Esophagus (tissue), 2 donors: ENCODE measurements around the gene KLF6. TPM values are rescaled to one million over a fixed set of nuclear protein-coding genes. Genes with fewer than 3 reads are reported as not detected.

Source experiments
- H3K27ac ChIP-seq, 2 donors: one replicate each; pipeline ENCODE4 v1.5.1; 2013; ENCODE audit warnings: low read depth in 2 of 2, mild to moderate bottlenecking in 2 of 2, inconsistent platforms in 1 of 2, low read length in 1 of 2, moderate library complexity in 1 of 2
- H3K27me3 ChIP-seq, 2 donors: one replicate each; pipeline ENCODE4 v1.6.1; 2013; ENCODE audit warnings: low read length in 2 of 2, control low read depth in 1 of 2, mild to moderate bottlenecking in 1 of 2; ENCODE audit not compliant: insufficient read depth in 2 of 2, control insufficient read depth in 1 of 2
- H3K36me3 ChIP-seq, 2 donors: one replicate each; pipeline ENCODE4 v1.6.1; 2013; ENCODE audit warnings: low read length in 1 of 2; ENCODE audit not compliant: control insufficient read depth in 2 of 2, insufficient read depth in 2 of 2
- H3K4me1 ChIP-seq, 2 donors: one replicate each; pipeline ENCODE4 v1.6.1; 2013; ENCODE audit warnings: low read length in 1 of 2; ENCODE audit not compliant: control insufficient read depth in 2 of 2, insufficient read depth in 2 of 2
- H3K4me3 ChIP-seq, 2 donors: one replicate each; pipeline ENCODE4 v1.5.1; 2013; ENCODE audit warnings: low read length in 2 of 2, mild to moderate bottlenecking in 2 of 2, low read depth in 1 of 2, moderate library complexity in 1 of 2
- H3K9me3 ChIP-seq, 2 donors: one replicate each; pipeline ENCODE4 v1.6.1; 2013; ENCODE audit warnings: mild to moderate bottlenecking in 2 of 2, low read depth in 1 of 2, low read length in 1 of 2, moderate library complexity in 1 of 2; ENCODE audit not compliant: control insufficient read depth in 2 of 2, insufficient read depth in 1 of 2
- WGBS, 2 donors: extraction: QIAGEN DNeasy Blood & Tissue Kit; methylation state at CpG; one replicate each; pipeline ENCODE4 v1.1.7; 2013; 5-methylcytosine and 5-hydroxymethylcytosine counted together
- polyA plus RNA-seq, 2 donors: library from polyadenylated mRNA; stranded (reverse); fragments of 200-250 nt; gene quantifications; one replicate each; pipeline ENCODE4 v1.2.3, GENCODE V29; 2013
- donor health status: healthy with polysubstance abuse.
- donor health status: Bipolar disorder and iron deficiency.

The KLF6 gene
- polyA plus RNA-seq = 10 to 100 TPM; 41.6 to 44.7 TPM

DNA sequence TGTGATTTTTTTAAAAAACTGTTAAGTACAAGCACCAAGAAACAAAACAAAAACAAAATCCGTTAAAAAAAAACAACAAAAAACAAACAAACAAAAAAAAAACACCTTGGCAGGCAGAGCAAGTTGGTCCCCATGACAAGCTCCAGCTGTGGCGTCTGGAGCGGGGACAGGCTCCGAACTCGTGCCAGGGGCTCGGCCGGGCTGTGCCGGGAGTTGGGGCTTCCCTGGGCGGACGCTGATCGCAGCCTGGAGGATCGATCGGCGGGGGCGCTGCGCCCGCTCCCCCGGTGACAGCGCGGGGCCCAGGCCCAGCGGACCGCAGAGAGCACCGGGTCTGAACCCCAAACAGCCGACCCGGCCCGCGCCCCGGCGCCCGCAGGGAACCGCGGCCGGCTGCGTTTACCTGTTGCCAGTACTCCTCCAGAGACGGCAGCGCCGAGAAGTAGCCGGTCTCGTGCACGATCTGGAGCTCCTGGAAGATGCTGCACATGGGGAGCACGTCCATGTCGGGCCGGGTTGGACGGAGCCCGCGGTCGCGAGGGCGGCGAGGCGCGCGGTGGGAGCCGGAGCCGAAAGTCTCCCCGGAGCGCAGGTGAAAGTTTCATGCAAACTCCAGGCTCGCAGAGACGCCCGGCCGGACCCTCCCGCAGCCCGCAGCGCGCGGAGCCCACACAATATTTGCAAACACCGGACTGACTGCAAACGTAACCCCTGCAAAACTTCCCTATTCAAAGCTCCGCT, at the start of gene KLF6:
KLF6 (minus strand) TSS at position 700 of the 741 bp plus-strand sequence; CDS start at position 505, 195 bp downstream.
- H3K9me3 ChIP-seq = no peaks in the 10 kb centered on the region
- H3K4me3 ChIP-seq = peak within 1 kb of the TSS; percentile 92 to 95
- H3K27ac ChIP-seq = peak within 1 kb of the TSS; percentile 100
- H3K36me3 ChIP-seq = peaks cover 11 to 18% of the 10 kb centered on the region in 2 donors
- H3K27me3 ChIP-seq = no peaks in the 10 kb centered on the region
- H3K4me1 ChIP-seq = peaks cover 3 to 13% of the 10 kb centered on the region in 2 donors
- 0% methylated on average over 66 to 69 of the region's 69 CpGs for WGBS, 2 donors

DNA sequence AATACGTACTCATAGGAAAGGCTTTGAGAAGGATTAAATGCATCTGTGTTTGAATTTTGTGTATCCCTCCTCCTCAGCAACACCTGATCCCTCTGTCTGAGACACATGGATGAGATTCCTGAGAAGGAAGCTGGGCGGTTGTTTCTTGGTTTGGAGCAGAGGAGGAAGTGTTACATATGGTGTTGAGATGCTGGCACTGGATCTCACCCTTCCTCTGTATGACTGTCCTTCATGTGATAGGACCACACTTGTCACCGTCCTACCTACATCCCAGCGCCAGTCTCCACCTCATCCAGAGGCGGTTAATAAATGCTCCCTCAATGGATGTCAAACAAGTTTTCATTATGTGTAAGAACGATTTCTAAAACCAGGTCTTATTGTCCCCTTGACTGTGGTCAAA, 49.4 kb upstream of the KLF6 start:
- WGBS, 2 donors = 92 to 94% methylated on average over 6 of the region's 6 CpGs
- H3K9me3 ChIP-seq = no peaks in the 10 kb centered on the region
- H3K4me1 ChIP-seq = peaks cover 0 to 2% of the 10 kb centered on the region in 2 donors
- peaks cover 0 to 5% of the 10 kb centered on the region in 2 donors for H3K36me3 ChIP-seq
- H3K27me3 ChIP-seq = no peaks in the 10 kb centered on the region
- no peak overlapping the region for H3K27ac ChIP-seq
- H3K4me3 ChIP-seq = no peak overlapping the region

DNA sequence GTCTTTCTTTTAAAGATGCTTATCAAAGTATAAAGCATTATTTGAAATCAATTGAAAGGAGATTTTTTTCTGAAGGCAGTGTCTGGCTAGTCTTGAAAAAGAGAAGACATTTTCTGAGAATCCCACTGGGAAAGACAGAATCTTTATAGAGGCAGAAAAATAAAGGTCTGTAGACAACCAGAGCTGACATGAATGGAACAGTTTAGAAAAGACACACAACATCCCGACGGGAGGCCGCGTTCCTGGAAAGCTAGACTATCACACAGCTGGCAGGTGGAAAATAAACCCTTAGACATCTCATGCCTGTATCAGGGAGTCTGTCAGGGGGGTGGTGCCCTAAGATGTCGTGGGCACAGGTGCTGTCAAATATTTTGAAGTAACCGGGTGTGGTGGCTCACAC, 48.0 kb upstream of the KLF6 start:
- H3K27me3 ChIP-seq = no peaks in the 10 kb centered on the region
- H3K9me3 ChIP-seq = no peaks in the 10 kb centered on the region
- H3K4me3 ChIP-seq = no peak overlapping the region
- no peak overlapping the region for H3K27ac ChIP-seq
- H3K36me3 ChIP-seq = peaks cover 0 to 5% of the 10 kb centered on the region in 2 donors
- peaks cover 0 to 2% of the 10 kb centered on the region in 2 donors for H3K4me1 ChIP-seq
- WGBS, 2 donors = 88 to 97% methylated on average over 6 of the region's 6 CpGs

DNA sequence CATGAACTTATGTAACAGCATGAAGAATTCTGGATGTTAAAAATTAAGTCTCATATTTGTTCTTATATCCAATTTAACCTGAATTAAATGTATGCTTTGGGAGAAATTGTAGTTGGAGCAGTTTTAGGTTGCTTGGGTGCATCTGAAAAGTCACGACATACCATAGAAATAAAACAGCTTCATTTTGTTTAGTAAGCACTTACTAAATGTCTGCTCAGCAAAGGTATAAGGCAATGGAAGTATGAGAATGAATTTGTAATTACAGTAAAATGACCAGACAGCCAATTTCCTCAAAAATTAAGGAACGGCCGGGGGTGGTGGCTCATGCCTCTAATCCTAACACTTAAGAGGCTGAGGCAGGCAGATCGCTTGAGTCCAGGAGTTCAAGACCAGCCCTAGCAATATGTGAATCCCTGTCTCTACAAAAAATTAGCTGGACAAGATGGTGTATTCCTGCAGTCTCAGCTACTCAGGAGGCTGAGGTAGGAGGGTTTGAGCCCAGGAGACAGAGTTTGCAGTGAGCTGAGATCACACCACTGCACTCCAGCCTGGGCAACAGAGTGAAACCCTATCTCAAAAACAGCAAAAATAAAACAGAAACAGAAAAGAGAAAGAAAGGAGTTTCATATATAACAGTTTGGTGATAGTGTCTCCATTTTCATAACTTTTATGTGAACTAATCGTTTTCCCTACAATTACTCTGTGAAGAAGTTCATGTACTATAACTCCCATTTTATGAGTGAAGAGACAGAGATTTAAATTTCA, 47.2 kb upstream of the KLF6 start:
- H3K36me3 ChIP-seq = peaks cover 0 to 5% of the 10 kb centered on the region in 2 donors
- 86 to 89% methylated on average over 5 of the region's 5 CpGs for WGBS, 2 donors
- H3K9me3 ChIP-seq = no peaks in the 10 kb centered on the region
- no peaks in the 10 kb centered on the region for H3K27me3 ChIP-seq
- no peak overlapping the region for H3K27ac ChIP-seq
- H3K4me3 ChIP-seq = no peak overlapping the region
- peaks cover 0 to 2% of the 10 kb centered on the region in 2 donors for H3K4me1 ChIP-seq

DNA sequence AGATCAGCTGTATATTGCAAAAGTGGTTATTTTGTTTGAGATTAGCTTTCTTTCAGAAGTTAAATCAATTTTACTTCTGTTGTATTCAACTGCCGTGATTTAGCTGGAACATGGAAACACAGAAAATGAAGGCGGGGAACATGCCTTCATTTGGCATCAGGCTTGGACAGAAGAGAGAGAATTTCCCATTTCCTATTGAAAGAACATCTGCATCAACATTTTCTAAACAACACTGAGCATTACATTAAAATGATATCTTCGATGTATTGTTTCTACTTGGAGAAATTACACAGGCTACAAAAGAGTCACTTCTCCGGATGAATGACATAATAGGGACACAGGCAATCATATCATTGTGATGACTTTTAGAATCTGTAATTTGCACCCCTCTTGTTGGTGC, 46.6 kb upstream of the KLF6 start:
- Histone ChIP-seq H3K4me3 (no peak overlapping the region), H3K9me3 (no peaks in the 10 kb centered on the region), H3K27ac (no peak overlapping the region), H3K4me1 (peaks cover 0 to 2% of the 10 kb centered on the region in 2 donors), H3K27me3 (no peaks in the 10 kb centered on the region), H3K36me3 (peaks cover 0 to 5% of the 10 kb centered on the region in 2 donors)
- 82 to 84% methylated on average over 4 of the region's 4 CpGs for WGBS, 2 donors

DNA sequence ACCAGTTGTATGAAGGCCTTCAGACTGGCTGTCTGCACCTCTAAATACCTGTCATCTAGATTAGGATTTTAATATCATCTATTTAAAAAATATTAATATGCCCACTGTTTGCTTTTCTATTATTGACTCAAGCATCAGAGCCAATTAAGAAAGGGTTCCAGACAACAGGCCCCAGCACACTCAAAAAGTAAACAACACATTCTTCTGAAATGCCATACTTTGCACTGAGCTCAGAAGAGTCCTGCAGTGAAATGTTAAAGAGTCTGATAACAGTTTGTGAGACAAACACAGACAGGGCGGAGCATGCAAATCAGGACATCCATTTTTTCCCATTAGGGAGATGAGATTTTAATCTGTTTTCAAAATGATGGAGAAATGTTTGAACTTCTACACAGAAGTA, 45.9 kb upstream of the KLF6 start:
- Histone ChIP-seq H3K9me3 (no peaks in the 10 kb centered on the region), H3K36me3 (peaks cover 0 to 5% of the 10 kb centered on the region in 2 donors), H3K27ac (no peak overlapping the region), H3K4me3 (no peak overlapping the region), H3K27me3 (no peaks in the 10 kb centered on the region), H3K4me1 (peaks cover 0 to 3% of the 10 kb centered on the region in 2 donors)
- 84 to 85% methylated on average over 1 of the region's 1 CpG for WGBS, 2 donors

GRCh38 chr10:3829156-3830050, 44.4 kb upstream of the KLF6 start:
- Histone ChIP-seq H3K4me1 (peaks cover 0 to 6% of the 10 kb centered on the region in 2 donors), H3K36me3 (peaks cover 0 to 3% of the 10 kb centered on the region in 2 donors), H3K9me3 (no peaks in the 10 kb centered on the region), H3K4me3 (peak overlapping the region in 1 of 2 donors; percentile 51), H3K27ac (peak overlapping the region; percentile 50 to 77), H3K27me3 (no peaks in the 10 kb centered on the region)
- 64 to 76% methylated on average over 7 of the region's 7 CpGs for WGBS, 2 donors

DNA sequence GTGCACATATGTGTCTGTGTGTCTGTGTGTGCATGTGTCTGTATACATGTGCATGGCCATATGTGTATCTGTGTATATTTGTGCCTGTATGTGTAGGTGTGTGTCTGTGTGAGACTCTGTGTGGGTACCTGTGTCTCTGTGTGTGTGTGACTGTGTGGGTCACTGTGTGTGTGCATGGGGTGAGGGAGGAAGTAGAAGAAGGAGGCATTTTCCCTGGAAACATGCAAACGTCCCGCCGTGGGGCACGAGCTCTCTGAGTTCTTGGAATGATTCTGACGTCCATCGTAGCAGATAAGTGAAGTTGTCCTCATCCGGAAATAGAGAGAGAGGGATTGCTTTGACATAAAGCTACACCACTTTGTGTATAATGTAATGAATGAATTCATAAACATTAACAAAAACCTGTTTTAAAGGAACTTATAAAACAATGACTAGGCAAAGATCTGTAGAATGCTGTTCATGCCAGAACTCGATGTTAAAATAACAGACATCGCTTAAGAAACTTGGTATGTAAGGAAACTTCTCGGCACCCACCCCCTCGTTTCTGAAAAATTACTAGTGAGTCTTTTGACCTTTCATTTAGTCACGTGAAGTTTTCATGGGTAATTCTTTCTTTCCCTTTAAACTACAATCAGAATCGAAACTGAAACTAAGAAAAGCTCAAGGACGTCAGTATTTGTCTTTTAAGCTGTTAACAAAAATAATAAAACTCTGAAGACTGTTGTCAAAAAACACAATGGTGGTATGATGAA, 43.6 kb upstream of the KLF6 start:
- Histone ChIP-seq H3K27ac (no peak overlapping the region), H3K36me3 (no peaks in the 10 kb centered on the region), H3K4me1 (peaks cover 0 to 6% of the 10 kb centered on the region in 2 donors), H3K4me3 (peak overlapping the region; percentile 17 to 51), H3K27me3 (no peaks in the 10 kb centered on the region), H3K9me3 (no peaks in the 10 kb centered on the region)
- 3 to 14% methylated on average over 14 of the region's 14 CpGs for WGBS, 2 donors
